GM06990 (cell line): ENCODE results near the gene RASSF5.

Experiments used
- DNase-seq: peaks from one replicate; pipeline ENCODE4 v3.0.0-alpha.2; 2011; ENCODE audit not compliant: insufficient read length; ENCODE audit errors: extremely low read depth
- H3K27me3 ChIP-seq: replicated peaks from 2 replicates; pipeline ENCODE4 v1.6.0; 2011; ENCODE audit warnings: low read length; ENCODE audit not compliant: control insufficient read depth, insufficient read depth
- H3K36me3 ChIP-seq: 2 replicates; pipeline ENCODE4 v1.5.1; 2011; ENCODE audit warnings: low read length; ENCODE audit not compliant: control insufficient read depth, insufficient read depth
- H3K4me3 ChIP-seq: replicated peaks from 2 replicates; pipeline ENCODE4 v1.5.1; 2011; ENCODE audit warnings: low read depth, mild to moderate bottlenecking, control low read depth, low read length
- TF ChIP-seq, protein P1 (sequence below): IDR thresholded peaks from 2 replicates; pipeline ENCODE4 v1.5.1; 2011; ENCODE audit warnings: low read length, control low read depth, mild to moderate bottlenecking, inconsistent platforms; ENCODE audit not compliant: insufficient read depth, poor library complexity, severe bottlenecking

The RASSF5 gene

DNA sequence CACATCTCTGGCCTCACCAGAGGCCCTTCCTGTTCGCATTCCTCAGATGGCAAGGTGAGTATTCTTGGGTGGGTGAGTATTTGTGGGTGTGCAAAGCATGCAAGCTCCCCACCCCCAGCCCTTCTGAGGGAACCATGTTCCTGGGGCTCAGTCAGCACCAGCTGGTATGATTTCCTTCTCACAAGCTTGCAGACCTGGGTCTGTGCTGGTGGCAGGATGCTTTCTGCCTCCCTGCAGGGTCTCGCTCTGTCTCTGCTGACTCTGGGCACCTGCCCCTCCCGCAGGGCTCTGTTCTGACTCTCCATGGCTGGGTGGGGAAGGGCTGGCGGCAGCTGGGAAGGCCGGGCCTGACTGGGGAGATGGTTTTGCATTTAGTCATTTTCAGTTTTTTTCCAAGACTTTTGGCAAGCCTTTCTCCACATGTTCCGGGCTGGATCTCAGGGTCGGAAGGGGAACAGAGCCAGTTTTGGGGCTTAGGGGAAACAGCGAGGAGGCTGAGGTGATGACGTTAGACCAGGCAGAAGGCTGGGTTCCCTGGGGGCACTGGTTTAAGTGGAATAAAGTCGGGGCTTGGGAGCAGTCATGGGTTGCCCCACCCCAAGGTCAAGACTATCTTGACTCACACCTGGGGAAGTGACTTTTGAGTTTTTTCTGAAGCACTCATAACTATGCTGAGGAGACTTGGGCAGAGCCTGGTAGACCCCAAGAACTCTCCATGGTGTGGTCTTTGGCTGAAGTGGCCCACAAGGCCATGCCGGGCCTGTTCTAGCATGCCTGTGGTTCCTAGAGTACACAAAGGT, 6.2 kb downstream of the RASSF5 start:
- no peaks in the 10 kb centered on the region for H3K36me3 ChIP-seq
- TF ChIP-seq, protein P1, sequence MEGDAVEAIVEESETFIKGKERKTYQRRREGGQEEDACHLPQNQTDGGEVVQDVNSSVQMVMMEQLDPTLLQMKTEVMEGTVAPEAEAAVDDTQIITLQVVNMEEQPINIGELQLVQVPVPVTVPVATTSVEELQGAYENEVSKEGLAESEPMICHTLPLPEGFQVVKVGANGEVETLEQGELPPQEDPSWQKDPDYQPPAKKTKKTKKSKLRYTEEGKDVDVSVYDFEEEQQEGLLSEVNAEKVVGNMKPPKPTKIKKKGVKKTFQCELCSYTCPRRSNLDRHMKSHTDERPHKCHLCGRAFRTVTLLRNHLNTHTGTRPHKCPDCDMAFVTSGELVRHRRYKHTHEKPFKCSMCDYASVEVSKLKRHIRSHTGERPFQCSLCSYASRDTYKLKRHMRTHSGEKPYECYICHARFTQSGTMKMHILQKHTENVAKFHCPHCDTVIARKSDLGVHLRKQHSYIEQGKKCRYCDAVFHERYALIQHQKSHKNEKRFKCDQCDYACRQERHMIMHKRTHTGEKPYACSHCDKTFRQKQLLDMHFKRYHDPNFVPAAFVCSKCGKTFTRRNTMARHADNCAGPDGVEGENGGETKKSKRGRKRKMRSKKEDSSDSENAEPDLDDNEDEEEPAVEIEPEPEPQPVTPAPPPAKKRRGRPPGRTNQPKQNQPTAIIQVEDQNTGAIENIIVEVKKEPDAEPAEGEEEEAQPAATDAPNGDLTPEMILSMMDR = no peak
- no peak for DNase-seq
- H3K4me3 ChIP-seq = no peak overlapping the region
- H3K27me3 ChIP-seq = no peaks in the 10 kb centered on the region

DNA sequence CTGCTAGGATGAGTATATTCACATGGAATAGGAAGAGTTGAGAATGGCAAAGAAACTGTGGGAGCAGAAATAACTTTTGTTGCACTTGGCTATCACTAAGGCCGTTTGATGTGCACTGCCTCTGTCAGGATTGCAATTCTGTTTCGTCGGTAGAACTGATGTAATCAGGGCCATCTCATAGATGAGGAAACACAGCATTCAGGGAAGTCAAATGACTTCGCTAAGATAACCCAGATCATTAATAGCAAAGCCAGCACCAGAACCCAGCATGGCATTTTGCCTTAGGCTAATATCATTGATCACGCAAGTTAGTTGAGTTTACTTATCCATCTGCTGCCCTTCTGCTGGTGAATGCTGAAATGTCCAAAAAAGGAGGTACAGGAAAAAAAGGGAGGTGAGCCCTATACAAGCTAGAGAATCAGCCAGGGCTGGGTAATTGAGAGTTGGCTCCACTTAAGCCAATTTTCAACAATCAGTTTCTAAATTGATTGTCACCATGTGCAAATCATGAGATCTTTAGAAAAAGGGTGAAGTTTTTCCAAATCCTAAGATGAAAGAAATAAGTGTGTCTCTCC, 7.6 kb downstream of the RASSF5 start:
- Histone ChIP-seq H3K36me3 (no peaks in the 10 kb centered on the region), H3K27me3 (no peaks in the 10 kb centered on the region; the same call in 1 of the 2 replicates), H3K4me3 (no peak overlapping the region)
- TF ChIP-seq, protein P1 = no peak
- DNase-seq = no peak

GRCh38 chr1:206516728-206516990, 9.3 kb downstream of the RASSF5 start:
- Histone ChIP-seq H3K36me3 (no peaks in the 10 kb centered on the region), H3K27me3 (no peaks in the 10 kb centered on the region; the same call in 1 of the 2 replicates), H3K4me3 (no peak overlapping the region)
- DNase-seq = no peak
- TF ChIP-seq, protein P1 = no peak

DNA sequence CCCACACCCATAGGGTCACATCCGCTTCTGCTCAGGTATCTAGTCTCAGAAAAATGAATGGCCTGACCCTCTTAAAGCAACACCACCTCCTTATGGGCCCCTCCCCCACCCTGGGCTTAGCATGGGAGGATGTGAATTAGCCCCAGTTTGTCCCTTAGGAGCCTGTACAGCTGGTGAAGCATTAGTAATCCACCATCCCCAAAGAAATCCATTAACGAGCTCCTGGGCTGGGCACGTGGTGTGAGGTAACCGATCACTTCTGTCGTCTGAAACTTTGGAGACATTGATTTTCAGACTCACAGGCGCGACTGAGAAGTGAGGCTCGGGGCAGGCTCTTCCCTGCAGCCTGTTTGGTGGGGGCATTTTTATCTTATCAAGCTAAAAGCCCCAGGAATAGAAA, 10.5 kb downstream of the RASSF5 start:
- TF ChIP-seq, protein P1 = no peak
- Histone ChIP-seq H3K36me3 (no peaks in the 10 kb centered on the region), H3K27me3 (no peaks in the 10 kb centered on the region; the same call in 1 of the 2 replicates), H3K4me3 (no peak overlapping the region)
- DNase-seq = no peak

DNA sequence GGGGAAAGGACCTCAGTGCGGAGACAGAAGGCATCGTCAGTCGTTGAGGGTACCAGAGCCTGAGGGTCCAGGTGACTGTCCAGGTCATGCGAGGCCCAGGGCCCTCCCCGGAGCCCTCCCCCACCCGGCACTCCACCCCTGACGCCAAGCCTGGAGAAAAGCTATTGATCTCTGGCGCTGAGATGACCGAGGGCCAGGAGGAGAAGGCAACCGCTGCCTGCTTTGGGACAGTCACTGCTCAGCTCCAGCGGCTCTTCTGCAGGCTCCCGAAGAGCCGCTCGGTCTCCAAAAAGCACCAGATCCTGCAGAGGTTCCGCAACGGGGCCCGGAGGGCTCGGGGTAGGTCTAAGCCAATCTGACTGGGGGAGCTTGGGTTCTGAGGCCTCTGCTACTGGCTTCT, 10.9 kb downstream of the RASSF5 start:
- Histone ChIP-seq H3K36me3 (no peaks in the 10 kb centered on the region), H3K27me3 (no peaks in the 10 kb centered on the region; the same call in 1 of the 2 replicates), H3K4me3 (no peak overlapping the region)
- TF ChIP-seq, protein P1 = no peak
- DNase-seq = no peak

- TF ChIP-seq, protein P1 = no peak
- no peak overlapping the region for H3K4me3 ChIP-seq
- H3K27me3 ChIP-seq = no peaks in the 10 kb centered on the region; the same call in 1 of the 2 replicates
- H3K36me3 ChIP-seq = no peaks in the 10 kb centered on the region
- DNase-seq = no peak
These were observed 11.4 kb downstream of the RASSF5 start for GRCh38 chr1:206518743-206519142.
